Ishikawa (cell line): ENCODE measurements around the gene HS3ST4.

Source experiments
- CEBPB ChIP-seq: IDR thresholded peaks from 2 replicates; pipeline ENCODE4 v1.6.1; 2012
- CREB1 ChIP-seq: IDR thresholded peaks from 2 replicates; pipeline ENCODE4 v1.6.1; 2012; ENCODE audit warnings: low read depth
- EGR1 ChIP-seq: IDR thresholded peaks from 2 replicates; pipeline ENCODE4 v1.6.1; 2012
- EP300 ChIP-seq: IDR thresholded peaks from 2 replicates; pipeline ENCODE4 v1.6.1; 2012; ENCODE audit warnings: borderline replicate concordance
- FOXM1 ChIP-seq: IDR thresholded peaks from 2 replicates; pipeline ENCODE4 v1.6.1; 2012; ENCODE audit warnings: low read depth, borderline replicate concordance
- NFIC ChIP-seq: IDR thresholded peaks from 2 replicates; pipeline ENCODE4 v1.6.1; 2012
- RAD21 ChIP-seq: IDR thresholded peaks from 2 replicates; pipeline ENCODE4 v1.6.1; 2012; ENCODE audit warnings: low read depth
- TAF1 ChIP-seq: IDR thresholded peaks from 2 replicates; pipeline ENCODE4 v1.6.1; 2012; ENCODE audit warnings: low read depth, mild to moderate bottlenecking
- TCF12 ChIP-seq: IDR thresholded peaks from 2 replicates; pipeline ENCODE4 v1.6.1; 2012; ENCODE audit warnings: low read depth
- TEAD4 ChIP-seq: IDR thresholded peaks from 2 replicates; pipeline ENCODE4 v1.6.1; 2012
- YY1 ChIP-seq: IDR thresholded peaks from 2 replicates; pipeline ENCODE4 v1.6.1; 2012; ENCODE audit warnings: low read depth
- ZBTB7A ChIP-seq: IDR thresholded peaks from 2 replicates; pipeline ENCODE4 v1.6.1; 2012; ENCODE audit warnings: low read depth
- TF ChIP-seq, protein P1 (sequence below): IDR thresholded peaks from 2 replicates; pipeline ENCODE4 v1.6.1; 2012; ENCODE audit warnings: low read depth, mild to moderate bottlenecking
- TF ChIP-seq, protein P2 (sequence below): IDR thresholded peaks from 2 replicates; pipeline ENCODE4 v1.6.1; 2012
- TF ChIP-seq, protein P3 (sequence below): IDR thresholded peaks from 2 replicates; pipeline ENCODE4 v1.6.1; 2012

HS3ST4 gene

DNA sequence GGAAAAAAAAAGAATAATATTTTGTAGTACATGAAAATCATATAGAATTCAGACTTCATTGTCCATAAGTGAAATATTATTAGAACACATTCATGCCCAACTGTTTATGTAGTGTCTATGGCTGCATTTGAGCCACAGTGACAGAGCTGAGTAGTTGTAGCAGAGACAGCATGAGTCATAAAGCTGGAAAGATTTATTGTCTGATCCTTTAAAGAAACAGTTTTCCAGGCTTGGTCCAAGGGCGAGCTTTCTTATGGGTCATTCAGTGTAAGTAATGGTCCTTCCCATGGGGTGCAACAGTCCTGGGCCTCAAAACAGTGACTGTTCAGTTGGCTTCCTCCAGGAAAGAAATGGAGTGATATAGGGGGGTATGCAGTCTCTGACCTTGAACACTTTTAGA, 260.2 kb downstream of the HS3ST4 start:
- TF ChIP-seq NFIC (no peak), ZBTB7A (no peak), FOXM1 (no peak), YY1 (no peak), EP300 (no peak), TAF1 (no peak), RAD21 (no peak), CREB1 (no peak), TEAD4 (no peak), TCF12 (no peak), EGR1 (no peak), CEBPB (no peak)
- TF ChIP-seq, protein P1, sequence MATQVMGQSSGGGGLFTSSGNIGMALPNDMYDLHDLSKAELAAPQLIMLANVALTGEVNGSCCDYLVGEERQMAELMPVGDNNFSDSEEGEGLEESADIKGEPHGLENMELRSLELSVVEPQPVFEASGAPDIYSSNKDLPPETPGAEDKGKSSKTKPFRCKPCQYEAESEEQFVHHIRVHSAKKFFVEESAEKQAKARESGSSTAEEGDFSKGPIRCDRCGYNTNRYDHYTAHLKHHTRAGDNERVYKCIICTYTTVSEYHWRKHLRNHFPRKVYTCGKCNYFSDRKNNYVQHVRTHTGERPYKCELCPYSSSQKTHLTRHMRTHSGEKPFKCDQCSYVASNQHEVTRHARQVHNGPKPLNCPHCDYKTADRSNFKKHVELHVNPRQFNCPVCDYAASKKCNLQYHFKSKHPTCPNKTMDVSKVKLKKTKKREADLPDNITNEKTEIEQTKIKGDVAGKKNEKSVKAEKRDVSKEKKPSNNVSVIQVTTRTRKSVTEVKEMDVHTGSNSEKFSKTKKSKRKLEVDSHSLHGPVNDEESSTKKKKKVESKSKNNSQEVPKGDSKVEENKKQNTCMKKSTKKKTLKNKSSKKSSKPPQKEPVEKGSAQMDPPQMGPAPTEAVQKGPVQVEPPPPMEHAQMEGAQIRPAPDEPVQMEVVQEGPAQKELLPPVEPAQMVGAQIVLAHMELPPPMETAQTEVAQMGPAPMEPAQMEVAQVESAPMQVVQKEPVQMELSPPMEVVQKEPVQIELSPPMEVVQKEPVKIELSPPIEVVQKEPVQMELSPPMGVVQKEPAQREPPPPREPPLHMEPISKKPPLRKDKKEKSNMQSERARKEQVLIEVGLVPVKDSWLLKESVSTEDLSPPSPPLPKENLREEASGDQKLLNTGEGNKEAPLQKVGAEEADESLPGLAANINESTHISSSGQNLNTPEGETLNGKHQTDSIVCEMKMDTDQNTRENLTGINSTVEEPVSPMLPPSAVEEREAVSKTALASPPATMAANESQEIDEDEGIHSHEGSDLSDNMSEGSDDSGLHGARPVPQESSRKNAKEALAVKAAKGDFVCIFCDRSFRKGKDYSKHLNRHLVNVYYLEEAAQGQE = no peak
- TF ChIP-seq, protein P2, sequence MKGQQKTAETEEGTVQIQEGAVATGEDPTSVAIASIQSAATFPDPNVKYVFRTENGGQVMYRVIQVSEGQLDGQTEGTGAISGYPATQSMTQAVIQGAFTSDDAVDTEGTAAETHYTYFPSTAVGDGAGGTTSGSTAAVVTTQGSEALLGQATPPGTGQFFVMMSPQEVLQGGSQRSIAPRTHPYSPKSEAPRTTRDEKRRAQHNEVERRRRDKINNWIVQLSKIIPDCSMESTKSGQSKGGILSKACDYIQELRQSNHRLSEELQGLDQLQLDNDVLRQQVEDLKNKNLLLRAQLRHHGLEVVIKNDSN = no peak
- TF ChIP-seq, protein P3, sequence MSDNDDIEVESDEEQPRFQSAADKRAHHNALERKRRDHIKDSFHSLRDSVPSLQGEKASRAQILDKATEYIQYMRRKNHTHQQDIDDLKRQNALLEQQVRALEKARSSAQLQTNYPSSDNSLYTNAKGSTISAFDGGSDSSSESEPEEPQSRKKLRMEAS = no peak

DNA sequence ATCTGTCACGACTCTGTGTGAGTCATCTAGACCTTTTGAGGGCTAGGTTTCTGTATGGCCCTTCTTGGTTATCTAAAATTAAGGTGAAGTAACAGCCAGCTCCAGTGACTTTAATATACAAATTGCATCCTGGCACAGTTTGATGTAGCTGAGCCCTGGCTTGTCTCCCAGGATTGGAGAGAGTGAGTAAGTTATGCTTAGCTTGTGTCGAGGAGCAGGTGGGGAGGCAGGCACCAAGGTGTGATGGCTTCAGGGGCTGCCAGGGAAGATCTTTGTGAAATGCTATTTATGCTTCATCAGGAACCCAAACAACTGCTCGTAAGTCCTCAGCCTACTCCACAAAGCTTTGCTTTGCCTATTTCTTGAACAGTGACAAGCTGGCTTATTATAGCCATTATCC, 261.2 kb downstream of the HS3ST4 start:
- TF ChIP-seq YY1 (no peak), TEAD4 (no peak), CEBPB (no peak), EP300 (no peak), NFIC (no peak), TCF12 (no peak), ZBTB7A (no peak), CREB1 (no peak), RAD21 (no peak), TAF1 (no peak), FOXM1 (no peak)
- TF ChIP-seq, protein P1 = no peak
- TF ChIP-seq, protein P3 = no peak
- TF ChIP-seq, protein P2 = no peak

DNA sequence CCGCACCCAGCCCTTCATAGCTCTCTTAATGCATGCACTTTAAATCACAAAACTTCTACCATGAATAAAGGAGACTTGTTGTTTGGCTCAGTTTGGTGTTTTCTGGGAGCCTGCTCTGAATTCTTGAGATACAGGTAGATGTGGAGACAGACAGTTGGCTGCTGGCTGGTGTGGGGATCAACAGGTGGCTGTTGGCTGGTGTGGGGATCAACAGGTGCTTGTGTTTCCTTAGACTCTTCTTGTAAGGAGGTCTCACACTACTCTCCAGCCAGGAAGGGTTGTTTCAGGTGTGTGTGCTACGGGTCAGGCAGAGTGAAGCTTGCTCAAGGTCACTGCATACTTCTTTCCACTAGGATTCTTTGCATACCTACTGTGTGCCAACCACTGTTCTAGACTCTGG, 265.9 kb downstream of the HS3ST4 start:
- no peak for TF ChIP-seq EGR1
- no peak for TF ChIP-seq RAD21

DNA sequence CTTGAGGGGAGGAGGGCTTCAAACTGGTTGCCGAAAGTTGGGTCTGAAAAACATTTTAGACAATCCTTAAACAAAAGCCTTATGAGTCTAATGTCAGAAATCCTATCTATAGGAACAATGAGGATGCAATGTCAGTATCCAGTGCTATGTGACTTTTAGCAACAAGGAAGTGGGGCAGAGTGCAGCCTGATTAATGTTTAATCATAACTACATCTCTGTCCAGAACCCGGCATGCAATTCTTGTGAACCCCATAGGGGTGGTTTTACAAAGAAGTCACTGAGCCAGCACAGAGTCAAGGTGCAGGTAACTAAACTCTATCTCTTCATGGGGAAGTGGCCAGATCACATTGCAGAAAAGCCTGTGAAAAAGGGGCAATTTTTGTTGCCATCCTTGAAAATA, 267.5 kb downstream of the HS3ST4 start:
- TF ChIP-seq YY1 = no peak
- no peak for TF ChIP-seq CEBPB
- no peak for TF ChIP-seq EP300
- TF ChIP-seq, protein P1 = no peak
- no peak for TF ChIP-seq TCF12
- TF ChIP-seq TEAD4 = no peak
- TF ChIP-seq NFIC = no peak
- TF ChIP-seq, protein P2 = no peak
- no peak for TF ChIP-seq RAD21
- TF ChIP-seq FOXM1 = no peak
- TF ChIP-seq, protein P3 = no peak
- TF ChIP-seq TAF1 = no peak
- no peak for TF ChIP-seq ZBTB7A
- TF ChIP-seq CREB1 = no peak
